CD8-positive, alpha-beta memory T cell (primary cell): ENCODE results near the gene DCC. TPM values are rescaled to one million over a fixed set of nuclear protein-coding genes. Genes with fewer than 3 reads are reported as not detected.

ENCODE experiments used
- CTCF ChIA-PET: fragments of 350-600 bp; sonication (Branson Sonifier 250); formaldehyde crosslinking; loops from one replicate; lab custom pipeline; 2021; ENCODE audit warnings: antibody characterized with exemption; lab: Charles Lee
- POLR2A ChIA-PET: fragments of 350-600 bp; sonication (Branson Sonifier 250); formaldehyde crosslinking; loops from one replicate; lab custom pipeline; 2021; ENCODE audit warnings: antibody characterized with exemption; lab: Charles Lee
- DNase-seq, 5 donors: peaks; one replicate each; pipeline versions ENCODE4 v3.0.0 to v3.0.0-alpha.2; 2020 to 2022; ENCODE audit warnings: mixed read lengths in 1 of 5
- H3K27ac ChIP-seq: one replicate; pipeline ENCODE4 v1.7.0; 2013; ENCODE audit warnings: low read depth, mild to moderate bottlenecking, low read length, moderate library complexity
- H3K27me3 ChIP-seq: 2 replicates; pipeline ENCODE4 v1.7.0; 2013; ENCODE audit warnings: low read length, mild to moderate bottlenecking; ENCODE audit not compliant: insufficient read depth, poor library complexity, severe bottlenecking
- H3K36me3 ChIP-seq: 2 replicates; pipeline ENCODE4 v1.7.0; 2013; ENCODE audit warnings: mild to moderate bottlenecking, low read length, moderate library complexity; ENCODE audit not compliant: insufficient read depth
- H3K4me1 ChIP-seq: 2 replicates; pipeline ENCODE4 v1.7.0; 2013; ENCODE audit warnings: mild to moderate bottlenecking, low read length, moderate library complexity; ENCODE audit not compliant: insufficient read depth
- H3K4me3 ChIP-seq: 2 replicates; pipeline ENCODE4 v1.7.0; 2013; ENCODE audit warnings: mild to moderate bottlenecking, low read length
- H3K9me3 ChIP-seq: 2 replicates; pipeline ENCODE4 v1.7.0; 2013; ENCODE audit warnings: mild to moderate bottlenecking, low read length
- H3K27ac Mint-ChIP-seq, 8 donors: one replicate each; pipeline ENCODE4 v1.8.0; 2020 to 2021; ENCODE audit warnings: mixed read lengths in 8 of 8, mild to moderate bottlenecking in 6 of 8, inconsistent platforms in 3 of 8, moderate library complexity in 3 of 8
- H3K27me3 Mint-ChIP-seq, 2 donors: one replicate each; pipeline ENCODE4 v1.8.0; 2020 to 2021; ENCODE audit warnings: mixed read lengths in 2 of 2, mild to moderate bottlenecking in 1 of 2, moderate library complexity in 1 of 2
- H3K36me3 Mint-ChIP-seq, 3 donors: one replicate each; pipeline ENCODE4 v1.8.0; 2020 to 2021; ENCODE audit warnings: mixed read lengths in 3 of 3, inconsistent platforms in 1 of 3, mild to moderate bottlenecking in 1 of 3
- H3K4me1 Mint-ChIP-seq, 3 donors: one replicate each; pipeline ENCODE4 v1.8.0; 2020 to 2021; ENCODE audit warnings: mixed read lengths in 3 of 3, inconsistent platforms in 1 of 3, mild to moderate bottlenecking in 1 of 3
- H3K4me3 Mint-ChIP-seq, 7 donors: one replicate each; pipeline ENCODE4 v1.8.0; 2020 to 2021; ENCODE audit warnings: mixed read lengths in 7 of 7, mild to moderate bottlenecking in 6 of 7, moderate library complexity in 4 of 7, inconsistent platforms in 2 of 7
- H3K9me3 Mint-ChIP-seq, 5 donors: one replicate each; pipeline ENCODE4 v1.8.0; 2020 to 2022; ENCODE audit warnings: mixed read lengths in 5 of 5, mild to moderate bottlenecking in 3 of 5, moderate library complexity in 2 of 5, inconsistent platforms in 1 of 5
- polyA plus RNA-seq: library from polyadenylated mRNA; unstranded; fragments of 300-500 nt; fragmentation: Illumina TruSeq; gene quantifications from one replicate; pipeline ENCODE4 v1.2.3, GENCODE V29; 2021
- total RNA-seq, 2 experiments: library from RNA; stranded (reverse); gene quantifications; one replicate each; pipeline ENCODE4 v1.2.3, GENCODE V29; 2021

The DCC gene
- total and polyA plus RNA-seq, 3 experiments from 2014 or later = not detected

DNA sequence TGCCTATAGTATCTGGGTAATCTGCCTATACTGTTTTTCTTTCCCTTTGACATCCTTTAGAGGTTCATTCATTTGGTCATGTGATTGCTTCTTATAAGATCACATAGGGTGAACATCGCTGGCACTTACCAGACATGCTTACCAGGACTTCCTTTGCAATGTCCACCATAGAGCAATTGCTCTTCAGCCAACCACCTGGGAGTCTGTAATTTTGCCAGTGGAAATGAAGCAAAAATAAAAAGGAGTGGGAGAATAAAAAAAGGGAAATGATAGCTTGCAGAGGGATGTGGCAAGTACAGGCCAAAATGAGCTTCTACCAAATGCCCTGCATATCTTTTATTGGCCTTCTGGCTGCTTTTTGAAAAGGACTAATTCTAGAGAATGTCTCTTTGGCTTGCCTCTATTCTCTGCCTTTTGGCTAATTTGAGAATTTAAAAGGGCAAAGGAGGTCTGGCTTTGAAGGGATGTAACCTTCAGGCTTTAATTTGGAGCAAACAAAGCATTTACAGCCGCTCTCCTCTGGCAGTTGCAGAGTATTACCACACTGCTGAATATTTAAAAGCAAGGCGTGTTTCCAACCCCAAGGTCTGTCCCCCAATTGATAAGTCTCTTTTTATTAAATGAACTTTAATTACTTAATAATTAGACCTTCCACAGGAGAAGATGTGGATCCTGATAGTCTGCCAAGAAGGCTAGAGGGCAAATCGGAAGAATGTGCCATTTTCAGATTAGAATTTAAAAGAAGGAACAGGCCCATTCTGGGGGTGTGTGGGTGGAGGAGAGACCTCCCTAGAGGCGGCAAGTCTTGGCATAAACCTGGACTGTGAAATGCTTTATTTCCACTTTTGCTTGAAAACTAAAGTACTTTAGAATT, 557.9 kb downstream of the DCC start:
- ChIA-PET POLR2A (no interaction called here), CTCF (no interaction called here)
- Histone ChIP-seq H3K27me3 (no peaks in the 10 kb centered on the region), H3K36me3 (no peaks in the 10 kb centered on the region), H3K27ac (no peak overlapping the region), H3K4me3 (no peak overlapping the region), H3K4me1 (no peaks in the 10 kb centered on the region), H3K9me3 (no peaks in the 10 kb centered on the region)
- Mint-ChIP-seq H3K27me3 (no peaks in the 10 kb centered on the region), H3K27ac (no peak overlapping the region), H3K36me3 (no peaks in the 10 kb centered on the region), H3K4me3 (no peak overlapping the region), H3K9me3 (peaks cover 2 to 17% (median 3%) of the 10 kb centered on the region in 5 donors), H3K4me1 (no peaks in the 10 kb centered on the region)
- no peak for DNase-seq

GRCh38 chr18:52898485-52899058, 558.6 kb downstream of the DCC start:
- CTCF ChIA-PET = no interaction called here
- Mint-ChIP-seq H3K9me3 (peaks cover 2 to 13% (median 3%) of the 10 kb centered on the region in 5 donors), H3K36me3 (no peaks in the 10 kb centered on the region), H3K27me3 (no peaks in the 10 kb centered on the region), H3K27ac (no peak overlapping the region), H3K4me3 (no peak overlapping the region), H3K4me1 (no peaks in the 10 kb centered on the region)
- H3K9me3 ChIP-seq = no peaks in the 10 kb centered on the region
- no peaks in the 10 kb centered on the region for H3K36me3 ChIP-seq
- no peaks in the 10 kb centered on the region for H3K4me1 ChIP-seq
- DNase-seq = no peak
- H3K27ac ChIP-seq = no peak overlapping the region
- H3K27me3 ChIP-seq = no peaks in the 10 kb centered on the region
- H3K4me3 ChIP-seq = no peak overlapping the region
- POLR2A ChIA-PET = no interaction called here

GRCh38 chr18:52902188-52902587, 562.2 kb downstream of the DCC start:
- Mint-ChIP-seq H3K4me1 (no peaks in the 10 kb centered on the region), H3K36me3 (no peaks in the 10 kb centered on the region), H3K27ac (no peak overlapping the region), H3K4me3 (no peak overlapping the region), H3K9me3 (peaks cover 0 to 13% (median 3%) of the 10 kb centered on the region in 5 donors), H3K27me3 (no peaks in the 10 kb centered on the region)
- Histone ChIP-seq H3K36me3 (no peaks in the 10 kb centered on the region), H3K4me1 (no peaks in the 10 kb centered on the region), H3K9me3 (no peaks in the 10 kb centered on the region), H3K27me3 (no peaks in the 10 kb centered on the region), H3K4me3 (no peak overlapping the region), H3K27ac (no peak overlapping the region)
- POLR2A ChIA-PET = no interaction called here
- no peak for DNase-seq
- CTCF ChIA-PET = no interaction called here

- no peak overlapping the region for H3K27ac ChIP-seq
- H3K4me1 Mint-ChIP-seq = no peaks in the 10 kb centered on the region
- no peaks in the 10 kb centered on the region for H3K36me3 ChIP-seq
- H3K9me3 Mint-ChIP-seq = peaks cover 0 to 14% (median 3%) of the 10 kb centered on the region in 5 donors
- H3K36me3 Mint-ChIP-seq = no peaks in the 10 kb centered on the region
- H3K9me3 ChIP-seq = no peaks in the 10 kb centered on the region
- H3K4me3 Mint-ChIP-seq = no peak overlapping the region
- no peak for DNase-seq
- H3K27ac Mint-ChIP-seq = no peak overlapping the region
- H3K4me3 ChIP-seq = no peak overlapping the region
- H3K27me3 Mint-ChIP-seq = no peaks in the 10 kb centered on the region
- H3K4me1 ChIP-seq = no peaks in the 10 kb centered on the region
- ChIA-PET POLR2A (no interaction called here), CTCF (no interaction called here)
- H3K27me3 ChIP-seq = no peaks in the 10 kb centered on the region
Measured at GRCh38 chr18:52903857-52904256, 563.9 kb downstream of the DCC start.

- H3K27ac ChIP-seq = no peak overlapping the region
- no peak overlapping the region for H3K4me3 ChIP-seq
- Mint-ChIP-seq H3K4me3 (peak overlapping the region in 1 of 7 donors; percentile 23), H3K36me3 (no peaks in the 10 kb centered on the region), H3K27me3 (no peaks in the 10 kb centered on the region), H3K27ac (no peak overlapping the region), H3K4me1 (no peaks in the 10 kb centered on the region), H3K9me3 (peaks cover 0 to 3% (median 0%) of the 10 kb centered on the region in 5 donors)
- ChIA-PET POLR2A (no interaction called here), CTCF (no interaction called here)
- no peaks in the 10 kb centered on the region for H3K27me3 ChIP-seq
- no peaks in the 10 kb centered on the region for H3K36me3 ChIP-seq
- no peaks in the 10 kb centered on the region for H3K9me3 ChIP-seq
- DNase-seq = no peak
- H3K4me1 ChIP-seq = no peaks in the 10 kb centered on the region
Measured at GRCh38 chr18:52907543-52908308, 567.7 kb downstream of the DCC start.

DNA sequence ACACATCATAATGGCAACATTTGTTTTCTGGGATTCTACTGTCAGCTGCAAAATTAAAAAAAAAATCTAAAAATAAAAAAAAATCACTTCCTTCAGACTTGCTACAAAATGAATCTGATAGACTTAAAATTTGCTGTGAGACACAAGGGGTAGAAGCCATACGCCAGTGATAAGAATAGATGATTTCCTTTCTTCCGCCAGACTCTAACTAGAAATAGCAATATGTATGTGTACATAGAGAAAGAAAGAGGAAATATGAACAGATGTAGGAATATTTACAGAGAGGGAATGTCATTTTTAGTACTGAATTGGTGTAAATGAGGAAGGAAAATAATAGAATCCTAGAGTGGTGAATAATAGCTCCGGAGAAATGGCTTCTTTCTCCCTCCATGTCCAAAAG, 574.2 kb downstream of the DCC start:
- CTCF ChIA-PET = no interaction called here

GRCh38 chr18:52920665-52921064, 580.7 kb downstream of the DCC start:
- H3K4me3 Mint-ChIP-seq = no peak overlapping the region
- no peak for DNase-seq
- no peaks in the 10 kb centered on the region for H3K36me3 Mint-ChIP-seq
- no peaks in the 10 kb centered on the region for H3K36me3 ChIP-seq
- CTCF ChIA-PET = no interaction called here
- H3K9me3 Mint-ChIP-seq = peaks cover 0 to 29% (median 4%) of the 10 kb centered on the region in 5 donors
- H3K27me3 Mint-ChIP-seq = no peaks in the 10 kb centered on the region
- POLR2A ChIA-PET = no interaction called here
- H3K4me1 ChIP-seq = no peaks in the 10 kb centered on the region
- no peaks in the 10 kb centered on the region for H3K4me1 Mint-ChIP-seq
- H3K4me3 ChIP-seq = no peak overlapping the region
- H3K27ac ChIP-seq = no peak overlapping the region
- H3K27ac Mint-ChIP-seq = no peak overlapping the region
- no peaks in the 10 kb centered on the region for H3K27me3 ChIP-seq
- no peaks in the 10 kb centered on the region for H3K9me3 ChIP-seq

More for the DNA sequence above, 574.2 kb downstream of the DCC start:
- no peaks in the 10 kb centered on the region for H3K4me1 ChIP-seq
- H3K27me3 Mint-ChIP-seq = no peaks in the 10 kb centered on the region
- H3K36me3 Mint-ChIP-seq = no peaks in the 10 kb centered on the region
- H3K36me3 ChIP-seq = no peaks in the 10 kb centered on the region
- POLR2A ChIA-PET = no interaction called here
- no peak overlapping the region for H3K27ac ChIP-seq
- H3K4me3 ChIP-seq = no peak overlapping the region
- no peak overlapping the region for H3K27ac Mint-ChIP-seq
- H3K9me3 ChIP-seq = no peaks in the 10 kb centered on the region
- DNase-seq = no peak
- peaks cover 0 to 23% (median 3%) of the 10 kb centered on the region in 5 donors for H3K9me3 Mint-ChIP-seq
- no peak overlapping the region for H3K4me3 Mint-ChIP-seq
- H3K27me3 ChIP-seq = no peaks in the 10 kb centered on the region
- no peaks in the 10 kb centered on the region for H3K4me1 Mint-ChIP-seq

GRCh38 chr18:52933356-52933755, 593.4 kb downstream of the DCC start:
- no peak for DNase-seq
- Mint-ChIP-seq H3K9me3 (peaks cover 2 to 12% (median 4%) of the 10 kb centered on the region in 5 donors), H3K27me3 (no peaks in the 10 kb centered on the region), H3K4me3 (no peak overlapping the region), H3K27ac (no peak overlapping the region), H3K36me3 (no peaks in the 10 kb centered on the region), H3K4me1 (no peaks in the 10 kb centered on the region)
- Histone ChIP-seq H3K4me1 (no peaks in the 10 kb centered on the region), H3K36me3 (no peaks in the 10 kb centered on the region), H3K27me3 (no peaks in the 10 kb centered on the region), H3K27ac (no peak overlapping the region), H3K4me3 (no peak overlapping the region), H3K9me3 (no peaks in the 10 kb centered on the region)
- POLR2A ChIA-PET = no interaction called here
- CTCF ChIA-PET = no interaction called here
